LNCaP clone FGC (cell line): ENCODE measurements around the gene RCOR1.

Experiments used
- DNase-seq: peaks from one replicate; pipeline ENCODE4 v3.0.0-alpha.2; 2011; ENCODE audit warnings: low read depth
- H3K4me3 ChIP-seq: 2 replicates; pipeline ENCODE4 v1.5.1; 2011; ENCODE audit warnings: mild to moderate bottlenecking, low read depth, low read length, control low read depth
- CTCF ChIP-seq: IDR thresholded peaks from 2 replicates; pipeline ENCODE4 v1.5.1; 2012; ENCODE audit warnings: mild to moderate bottlenecking; ENCODE audit not compliant: control insufficient read depth, insufficient read depth; ENCODE audit errors: extremely low read depth

Gene RCOR1

GRCh38 chr14:102770147-102771123, 178.0 kb downstream of the RCOR1 start:
- TF ChIP-seq CTCF = no peak
- H3K4me3 ChIP-seq = no peak overlapping the region
- DNase-seq = no peak

GRCh38 chr14:102771144-102771543, 178.7 kb downstream of the RCOR1 start:
- TF ChIP-seq CTCF = no peak
- DNase-seq = no peak
- H3K4me3 ChIP-seq = no peak overlapping the region

GRCh38 chr14:102772781-102773570, 180.5 kb downstream of the RCOR1 start:
- DNase-seq = no peak
- H3K4me3 ChIP-seq = no peak overlapping the region
- TF ChIP-seq CTCF = peak; percentile 30

DNA sequence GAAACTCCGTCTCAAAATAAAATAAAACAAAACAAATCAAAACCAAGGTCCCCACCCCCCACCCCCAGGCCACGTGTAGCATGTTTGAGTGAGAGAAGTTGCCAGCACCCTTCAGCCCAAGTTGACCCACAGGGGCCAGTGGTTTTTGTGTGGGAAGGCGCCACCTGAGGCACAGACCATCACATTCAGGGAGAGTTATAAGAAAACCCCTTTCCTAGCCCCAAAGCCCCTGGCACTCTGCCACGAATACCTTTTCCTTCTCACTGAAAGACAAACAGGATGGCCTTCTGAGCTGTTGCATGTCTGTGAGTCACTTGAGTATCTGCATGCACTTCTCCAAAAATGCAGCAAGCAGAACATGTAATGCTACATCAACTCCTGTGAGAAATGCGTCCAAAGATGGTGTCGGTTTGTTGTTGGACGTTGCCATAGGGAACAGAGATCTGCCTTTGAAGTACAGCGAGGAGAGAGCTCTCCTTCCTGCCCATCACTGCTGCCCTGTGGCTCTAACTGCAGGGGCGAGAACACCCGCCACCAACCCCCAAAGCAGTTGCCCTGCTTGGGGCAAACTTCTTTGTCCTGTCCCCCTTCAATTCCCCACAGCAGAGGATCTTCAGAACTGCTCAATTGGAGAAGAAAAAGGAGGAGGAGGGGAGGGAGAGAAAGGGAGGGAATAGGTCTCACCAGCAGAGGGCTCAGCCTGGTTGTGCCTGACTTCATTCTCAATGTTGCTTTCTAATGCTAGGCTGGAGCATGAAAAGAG, 182.1 kb downstream of the RCOR1 start:
- DNase-seq = no peak

DNA sequence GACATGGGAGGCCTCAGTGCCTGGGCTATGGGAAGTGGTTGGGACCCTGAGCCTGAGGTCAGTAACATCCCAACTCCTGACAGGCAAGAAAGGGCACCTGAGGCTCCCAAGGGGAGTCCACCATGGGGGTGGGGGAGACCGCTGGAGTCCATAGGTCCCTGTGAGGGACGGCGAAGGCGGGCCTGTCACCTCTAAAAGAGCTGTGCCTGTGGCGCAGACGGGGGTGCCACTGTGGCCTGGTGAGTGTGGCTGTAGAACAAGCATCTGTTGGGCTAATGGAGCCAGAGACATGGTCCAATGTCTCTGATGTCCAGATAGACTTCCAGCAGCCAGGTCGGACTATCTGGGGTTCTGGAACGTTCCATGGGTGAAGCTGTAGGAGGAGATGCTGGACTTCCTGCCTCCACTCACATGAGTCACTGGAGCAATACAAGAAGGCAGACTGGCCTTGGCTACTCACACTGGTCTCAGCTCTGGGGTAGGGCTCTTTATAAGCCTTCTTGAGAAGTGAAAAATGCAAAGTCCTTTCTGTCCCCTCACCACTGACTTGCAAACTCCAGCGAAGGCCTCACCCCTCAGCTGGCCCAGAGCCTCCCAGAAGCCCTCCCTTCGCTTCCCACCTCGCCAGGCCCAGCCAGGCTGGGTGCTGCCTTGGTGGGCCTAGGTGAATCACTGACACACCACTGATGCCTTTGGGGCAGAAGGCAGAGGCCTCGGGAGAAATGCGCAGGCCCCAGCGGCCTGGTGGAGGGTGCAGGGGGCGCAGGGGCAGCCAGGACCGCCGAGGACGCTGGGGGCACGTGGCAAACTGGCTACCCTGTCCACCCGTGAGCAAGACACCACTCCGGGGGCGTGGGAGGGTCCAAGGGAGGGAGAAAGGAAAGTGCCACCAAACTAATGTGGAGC, 183.7 kb downstream of the RCOR1 start:
- H3K4me3 ChIP-seq = no peak overlapping the region
- DNase-seq = no peak
- no peak for TF ChIP-seq CTCF

More for the DNA sequence above, 182.1 kb downstream of the RCOR1 start:
- no peak overlapping the region for H3K4me3 ChIP-seq
- TF ChIP-seq CTCF = peak; percentile 77
